HL-60/S4 (cell line): ENCODE data around the gene KCNMB2.

Experiments
- in situ Hi-C: fragments of 300-500 bp; cut with MboI; formaldehyde crosslinking; loops from 2 replicates; pipeline ENCODE4 v1.14.3; 2022; ENCODE audit warnings: low sequenced_read_pairs

Gene KCNMB2

DNA sequence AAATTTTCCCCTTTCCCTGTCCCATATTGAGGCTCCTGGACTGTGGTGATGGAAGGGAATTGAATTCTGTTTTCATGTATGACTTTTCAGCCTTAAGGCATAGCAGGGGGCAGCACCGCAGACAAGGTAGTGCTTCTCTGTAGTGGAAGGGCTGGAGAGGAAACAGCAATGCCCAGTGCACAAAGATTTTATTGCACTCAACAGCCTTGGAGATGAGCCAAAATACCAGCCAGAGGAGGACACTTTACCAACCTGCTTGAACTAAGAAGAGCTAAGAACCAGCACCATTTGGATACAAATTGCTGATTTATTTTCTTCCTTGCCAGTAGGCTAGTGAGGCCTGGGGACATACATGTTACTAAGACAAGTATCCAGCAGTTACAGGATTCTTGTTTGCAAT is 98.7 kb downstream of the KCNMB2 start:
- in situ Hi-C loops, result no loop called here

DNA sequence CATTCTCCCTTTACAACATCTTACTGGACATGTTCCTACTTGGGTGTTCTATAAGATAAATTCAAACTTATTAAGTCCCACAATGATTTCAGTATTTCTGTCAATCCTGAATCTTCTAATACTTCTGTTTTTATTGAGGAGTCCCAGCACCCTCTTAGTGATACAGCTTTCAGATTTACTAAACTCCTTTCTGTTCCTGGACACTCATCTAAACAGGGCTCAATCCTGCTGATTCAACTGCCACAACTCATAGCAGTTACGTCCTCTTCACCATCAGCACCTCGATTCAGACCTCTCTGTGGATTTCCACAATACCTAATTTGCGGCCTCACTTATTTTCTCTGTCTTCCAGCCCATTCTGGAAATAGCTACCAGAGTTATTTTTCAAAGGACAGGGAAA is 101.6 kb downstream of the KCNMB2 start:
- in situ Hi-C loops, result no loop called here

DNA sequence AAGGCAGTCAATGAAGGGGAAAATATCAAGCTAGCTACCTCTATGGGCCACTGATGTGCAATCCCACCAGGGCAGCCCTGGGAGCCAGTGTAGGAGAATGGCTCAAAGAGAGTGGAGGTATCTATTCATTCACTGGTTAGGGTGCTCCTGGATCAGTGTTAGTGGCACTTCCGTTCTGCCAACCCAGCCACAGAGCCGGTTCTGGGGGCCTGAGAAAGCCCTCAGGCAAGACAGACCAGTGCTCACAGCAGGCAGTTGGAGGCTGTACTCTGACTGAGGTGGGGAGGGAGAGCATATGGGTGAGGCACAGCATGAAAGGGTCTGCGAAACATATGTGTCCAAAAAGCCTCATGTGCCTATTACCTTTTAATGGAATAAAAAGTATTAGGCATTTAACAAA is 109.3 kb downstream of the KCNMB2 start:
- in situ Hi-C loops, result no loop called here

DNA sequence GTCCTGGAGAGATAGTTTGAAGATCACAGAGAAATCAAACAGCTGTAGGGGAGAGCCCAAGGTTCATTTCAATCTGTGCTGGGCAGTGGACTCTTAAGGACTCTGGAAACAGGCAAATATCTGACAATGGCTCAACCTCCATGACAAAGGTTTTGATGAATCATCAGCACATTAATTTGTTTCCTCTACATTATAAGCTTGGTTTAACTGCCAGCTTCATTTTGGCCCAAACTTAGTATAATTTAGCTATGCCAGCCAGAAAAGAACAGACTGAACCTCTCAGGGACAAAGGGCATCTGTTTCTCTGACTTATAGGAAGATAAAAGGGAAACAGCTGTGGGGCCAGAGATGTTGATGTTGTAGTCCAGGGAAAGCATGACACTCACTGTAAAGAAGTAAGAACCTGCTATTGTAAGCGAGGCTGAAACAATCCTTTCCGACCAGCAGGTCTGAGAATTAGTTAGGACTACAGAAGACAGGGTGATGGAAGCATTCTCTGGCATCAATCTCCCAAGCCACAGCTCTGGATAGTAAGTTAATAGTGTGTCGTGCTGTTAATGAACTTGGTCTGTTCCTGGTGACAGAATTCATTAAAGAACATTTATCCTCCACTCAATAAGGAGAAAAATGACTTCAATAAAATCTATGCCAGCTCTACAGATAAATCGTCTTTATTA is 110.1 kb downstream of the KCNMB2 start:
- in situ Hi-C loops, result no loop called here

DNA sequence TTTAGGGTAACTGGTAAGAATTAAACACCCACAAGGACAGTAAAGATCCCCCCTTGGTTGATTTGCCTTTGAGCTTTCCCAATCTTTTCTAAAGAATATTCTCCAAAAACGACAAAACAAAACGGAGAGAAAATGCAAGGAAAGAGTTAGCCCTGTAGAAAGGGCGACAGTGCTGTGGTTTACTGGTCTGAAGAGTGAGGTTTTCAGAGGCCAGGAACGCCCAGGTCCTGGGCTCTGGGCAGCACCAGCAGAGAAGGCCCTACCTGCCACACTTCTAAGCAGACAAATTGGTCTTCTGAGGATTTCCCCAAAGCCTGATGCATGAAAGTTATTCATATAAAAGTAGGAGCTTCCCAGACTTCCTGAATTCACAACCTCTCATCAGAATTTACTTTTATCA is 119.3 kb downstream of the KCNMB2 start:
- in situ Hi-C loops, result no loop called here

DNA sequence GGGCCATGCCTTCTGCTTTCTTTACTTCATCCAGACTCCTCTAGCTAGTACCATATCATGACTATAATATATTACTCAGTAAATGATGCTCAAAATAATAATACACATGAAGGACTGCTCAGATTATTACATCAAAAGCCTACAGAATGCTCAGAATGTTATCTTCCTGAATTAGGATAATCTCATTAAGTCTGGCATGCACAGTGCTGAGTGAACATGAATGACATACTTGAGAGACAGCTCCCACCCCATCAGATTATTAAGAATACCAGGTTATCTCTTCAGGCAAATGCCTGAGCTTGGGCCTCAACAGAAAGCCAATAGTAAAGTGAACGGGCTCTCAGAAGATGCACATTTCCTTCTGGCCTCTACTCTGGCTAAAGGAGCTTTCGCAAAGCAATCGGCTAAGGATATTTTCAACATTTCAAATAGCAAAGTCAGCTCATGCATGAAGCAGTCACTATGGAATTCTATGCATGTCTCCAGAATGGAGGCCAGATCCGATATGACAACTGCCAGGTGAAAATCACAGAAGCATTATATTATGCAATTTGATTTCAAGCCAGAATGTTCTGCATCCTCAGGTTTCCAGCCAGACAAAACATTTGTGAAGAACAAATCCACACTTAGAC is 122.6 kb downstream of the KCNMB2 start:
- in situ Hi-C loops, result no loop called here

DNA sequence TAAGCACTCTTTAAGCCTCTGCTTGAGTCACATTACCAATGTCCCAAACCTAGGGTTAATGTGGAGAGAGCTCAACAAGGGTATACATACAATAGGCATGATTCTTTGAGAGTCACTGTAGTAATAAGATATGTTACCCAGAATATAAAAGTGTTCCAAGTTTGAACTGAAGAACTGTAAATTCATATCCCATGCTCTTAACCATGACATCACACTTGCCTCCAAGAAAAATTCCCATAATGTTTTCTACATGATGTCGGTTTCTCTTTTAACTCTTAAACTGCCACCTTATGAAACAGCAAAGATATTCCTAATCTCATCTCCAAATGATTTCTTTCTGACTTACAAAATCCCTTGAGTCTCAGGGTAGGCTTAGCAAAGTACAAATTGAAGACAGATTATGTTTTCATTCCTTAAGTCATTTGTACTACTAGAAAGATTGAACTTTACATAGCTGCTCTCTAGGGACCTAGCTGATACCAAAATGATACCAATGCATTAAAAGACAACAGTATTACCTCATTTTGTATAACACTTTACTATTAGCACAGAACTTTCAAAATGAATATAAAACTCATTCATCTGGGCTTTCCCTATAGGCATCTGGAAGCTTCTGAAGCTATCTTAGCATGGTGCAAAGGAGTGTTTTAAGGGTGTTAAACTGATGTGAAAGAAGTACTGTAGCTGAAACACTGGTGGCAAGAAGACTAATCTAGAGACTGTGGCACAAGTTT is 127.1 kb downstream of the KCNMB2 start:
- in situ Hi-C loops, result no loop called here

DNA sequence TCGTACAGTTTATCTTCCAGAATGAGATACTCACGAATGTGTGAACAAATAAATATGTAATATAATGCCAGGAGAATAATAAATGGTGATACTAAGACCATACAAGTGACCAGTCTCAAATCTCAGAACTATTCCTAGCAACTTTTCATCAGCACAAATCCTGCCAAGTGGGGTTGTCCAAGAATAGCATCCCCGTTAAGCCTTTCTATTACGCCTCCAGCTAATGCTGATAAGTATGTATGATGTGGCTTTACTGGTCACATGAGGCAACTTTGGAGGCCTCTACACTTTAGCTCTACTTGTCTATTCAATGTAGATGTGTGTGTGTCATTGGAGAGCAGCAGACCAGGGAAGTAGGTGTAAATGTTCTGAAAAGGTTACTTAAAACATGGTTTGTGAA is 129.5 kb downstream of the KCNMB2 start:
- in situ Hi-C loops, result no loop called here

DNA sequence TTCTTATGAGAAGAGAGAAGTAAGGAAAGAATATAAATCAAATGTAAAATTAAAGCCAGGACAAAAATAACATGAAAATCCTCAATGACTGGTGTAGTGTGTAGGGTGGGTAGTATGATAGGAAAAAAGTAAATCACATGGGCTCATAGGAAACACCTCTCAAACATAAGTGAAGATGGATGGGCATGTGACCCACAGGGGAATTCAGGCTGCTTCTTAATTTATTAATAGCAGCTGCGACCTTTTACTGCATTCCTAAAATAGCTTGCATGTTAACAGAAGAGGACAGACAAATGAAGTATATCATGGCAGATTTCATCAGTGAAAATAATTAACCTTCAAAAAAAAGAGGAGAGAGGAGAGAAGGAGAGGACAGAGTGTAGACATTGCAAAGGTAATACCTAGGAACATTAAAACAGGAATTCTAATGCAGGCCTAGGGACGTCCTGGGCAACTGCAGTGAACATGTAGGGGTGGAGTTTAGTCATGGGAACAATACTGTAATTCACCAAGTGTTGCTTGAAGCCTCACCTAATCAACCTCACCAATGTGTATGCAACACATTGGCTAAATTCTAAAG is 132.9 kb downstream of the KCNMB2 start:
- in situ Hi-C loops, result no loop called here

DNA sequence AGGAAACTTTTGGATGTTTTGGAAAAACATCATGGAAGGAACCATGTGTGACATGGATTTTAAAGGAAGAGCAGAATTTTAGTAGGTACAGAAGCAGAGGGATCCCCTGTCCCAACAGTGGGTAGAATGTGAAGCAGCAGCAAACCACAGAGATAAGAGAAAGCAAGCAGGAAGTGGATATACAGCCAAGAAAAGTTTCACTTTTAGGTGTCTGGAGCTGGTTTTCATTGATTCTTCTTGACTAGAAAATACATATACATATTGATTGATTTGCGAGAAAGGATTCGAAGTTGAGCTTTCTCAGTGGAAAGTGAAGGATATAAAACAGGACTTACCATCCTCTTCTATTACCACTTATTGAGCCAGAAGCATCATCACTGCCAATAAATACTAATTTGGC is 133.5 kb downstream of the KCNMB2 start:
- in situ Hi-C loops, result no loop called here

DNA sequence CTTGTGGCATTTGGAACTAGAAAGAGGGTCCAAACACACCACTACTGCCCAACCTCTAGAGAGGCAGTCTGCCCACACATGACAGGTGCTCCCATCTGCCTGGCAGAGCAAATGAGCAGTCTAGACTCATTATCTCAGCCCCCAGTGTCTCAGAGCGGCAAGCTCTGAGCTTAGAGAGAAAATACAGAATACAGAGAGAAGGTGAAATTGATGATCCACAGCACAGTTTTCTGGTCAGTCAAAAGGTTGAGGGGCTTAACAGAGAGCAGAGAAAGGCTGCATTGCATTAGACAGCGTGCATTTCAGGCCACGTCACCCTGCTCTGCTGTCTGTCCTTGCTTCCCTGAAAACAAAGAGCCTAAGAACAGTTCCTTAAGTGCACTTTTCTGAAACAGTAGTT is 135.1 kb downstream of the KCNMB2 start:
- in situ Hi-C loops, result no loop called here

DNA sequence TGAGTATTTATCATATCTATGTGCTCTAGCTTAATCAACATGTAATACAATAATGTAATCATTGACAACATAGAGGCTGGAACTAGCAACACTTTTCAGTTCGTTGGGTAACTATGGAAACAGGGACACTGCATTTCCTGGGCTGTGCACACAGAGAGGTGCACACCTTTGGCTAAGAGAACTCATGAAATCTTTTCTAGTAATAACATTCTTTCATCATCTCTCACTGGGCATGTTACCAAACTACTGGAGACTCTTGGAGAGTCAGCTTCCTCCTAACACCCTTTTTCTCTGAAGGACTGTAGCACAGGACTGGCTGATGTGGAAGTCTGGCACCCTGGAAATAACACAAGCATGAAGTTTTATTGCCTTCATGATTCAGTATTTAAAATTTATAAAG is 135.6 kb downstream of the KCNMB2 start:
- in situ Hi-C loops, result no loop called here

DNA sequence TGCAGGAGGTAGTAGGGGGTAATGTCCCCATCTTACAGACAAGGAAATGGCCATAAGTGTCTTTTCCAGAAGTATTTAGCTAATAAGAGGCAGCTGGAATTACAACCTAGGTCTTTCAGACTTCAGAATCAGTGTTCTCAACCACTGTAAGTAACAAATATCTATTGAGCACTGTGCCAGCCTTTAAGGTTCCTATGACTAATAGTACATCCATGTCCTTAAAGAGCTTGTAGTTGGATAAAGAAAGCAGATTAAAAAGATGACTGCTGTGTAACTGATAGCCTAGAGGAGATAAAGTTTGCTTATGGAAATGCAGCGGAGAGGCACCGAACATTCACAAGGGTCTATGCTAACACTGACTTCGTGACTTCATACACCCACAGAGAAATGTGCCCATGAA is 136.0 kb downstream of the KCNMB2 start:
- in situ Hi-C loops, result no loop called here

DNA sequence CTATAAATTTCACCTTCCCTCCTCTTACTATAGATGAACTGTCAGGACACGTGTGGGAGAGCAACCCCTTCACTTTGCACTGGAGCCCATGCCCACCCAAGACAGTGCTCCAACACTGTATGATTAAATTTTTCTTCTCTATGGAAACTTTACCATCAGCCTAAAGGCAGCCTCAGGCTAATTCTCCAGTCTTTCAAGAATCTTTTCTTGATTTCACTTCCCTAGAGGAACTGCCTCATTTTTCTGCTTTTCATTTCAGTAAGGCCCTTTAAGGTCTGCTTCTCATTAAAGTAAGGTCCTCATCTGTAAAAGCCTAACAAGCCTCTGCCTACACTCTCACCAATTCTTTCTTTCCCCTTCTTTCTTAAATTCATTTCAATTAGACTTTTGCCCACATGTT is 137.3 kb downstream of the KCNMB2 start:
- in situ Hi-C loops, result no loop called here

DNA sequence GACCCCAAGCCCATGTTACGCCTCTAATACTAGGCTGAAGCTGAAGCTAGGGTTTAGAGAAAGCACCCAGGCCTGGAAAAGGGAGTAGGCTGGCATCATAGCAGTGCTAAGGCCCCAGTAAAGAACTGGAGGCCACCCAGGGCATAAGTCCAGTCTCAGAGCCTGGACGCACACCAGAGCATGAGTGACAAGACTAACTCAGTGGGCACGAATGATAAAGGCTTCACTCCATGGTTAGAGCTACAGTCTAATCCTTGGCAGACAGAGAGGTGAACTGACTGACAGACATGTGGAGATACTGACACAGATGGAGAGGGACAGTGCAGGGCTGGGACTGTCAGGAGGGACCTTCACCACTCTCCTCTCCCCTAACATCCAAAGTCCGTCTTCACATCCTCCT is 139.8 kb downstream of the KCNMB2 start:
- in situ Hi-C loops, result no loop called here

DNA sequence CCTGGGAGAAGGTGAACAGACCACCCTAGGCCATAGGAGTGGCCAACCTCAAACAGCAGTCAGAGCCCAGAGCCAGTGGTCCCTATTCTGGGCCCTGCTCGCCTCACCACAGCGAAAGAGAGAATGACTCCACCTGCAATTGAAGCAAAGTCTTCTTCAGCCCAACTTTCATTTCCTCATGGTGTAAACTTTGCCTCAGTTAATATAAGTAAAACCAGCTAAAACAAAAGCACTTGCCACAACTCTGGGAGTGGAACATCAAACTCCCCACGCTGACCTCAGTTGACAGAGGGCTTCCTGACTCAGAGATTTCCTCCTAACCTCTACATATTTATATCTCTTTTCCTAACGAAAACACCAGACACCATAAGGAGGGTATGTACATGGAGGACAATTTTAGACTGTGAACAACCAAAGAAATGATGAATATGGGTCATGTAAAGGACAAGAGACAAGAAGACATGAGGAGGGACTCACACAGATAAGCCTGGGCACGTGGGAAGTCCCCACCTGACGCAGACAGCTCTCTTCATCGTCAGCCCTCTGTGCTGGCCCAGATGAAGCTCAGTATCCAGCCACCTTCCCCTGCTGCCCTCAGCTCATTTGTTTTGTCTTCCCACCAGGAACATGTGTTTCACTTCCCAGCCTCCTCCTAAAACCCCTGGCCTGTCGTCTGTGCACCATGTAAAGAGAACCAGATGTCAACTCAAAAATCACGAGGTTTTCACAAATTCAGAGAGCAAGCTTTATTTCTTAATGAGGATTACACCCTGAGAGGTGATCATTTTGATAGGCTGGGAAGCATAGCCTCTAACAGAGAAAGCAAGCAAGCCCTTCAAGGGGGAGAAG is 140.9 kb downstream of the KCNMB2 start:
- in situ Hi-C loops, result no loop called here

DNA sequence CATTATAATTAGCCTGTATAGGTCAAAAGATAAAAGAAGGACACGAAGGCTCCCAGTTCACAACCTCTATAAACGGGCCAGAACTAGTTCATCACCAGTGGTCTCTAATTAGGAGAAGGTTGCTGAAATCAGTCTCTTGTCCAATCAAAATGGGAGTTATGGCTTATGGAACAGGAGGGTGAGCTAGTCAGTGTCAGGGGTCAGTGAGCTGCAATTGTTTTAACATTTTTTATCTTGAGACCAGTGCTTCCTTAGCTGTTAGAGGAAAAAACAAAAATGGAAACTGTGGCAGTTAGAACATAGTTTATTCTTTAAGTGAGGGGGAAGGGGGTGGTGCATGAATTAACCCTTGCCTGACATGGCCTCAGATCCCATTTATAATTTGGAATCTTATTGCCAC is 141.7 kb downstream of the KCNMB2 start:
- in situ Hi-C loops, result no loop called here

DNA sequence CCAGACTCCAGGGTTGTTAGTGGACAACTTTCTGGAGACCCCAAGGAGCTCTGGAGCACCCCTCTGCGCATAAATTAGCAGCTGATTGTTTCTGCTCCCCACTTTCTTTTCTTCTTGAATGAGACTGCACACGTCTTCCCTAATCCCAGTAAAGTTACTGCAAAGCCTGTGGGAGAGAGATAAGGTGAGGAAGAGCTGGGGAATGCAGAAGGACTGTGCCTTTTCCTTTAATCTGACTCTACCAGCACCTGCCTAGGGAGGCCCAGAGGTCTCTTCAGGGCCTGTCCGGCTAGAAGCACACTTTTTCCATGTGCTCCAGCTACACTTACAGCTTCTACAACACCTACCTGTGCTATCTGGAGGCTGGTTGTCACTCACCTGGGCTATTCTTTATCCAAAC is 143.8 kb downstream of the KCNMB2 start:
- in situ Hi-C loops, result no loop called here

DNA sequence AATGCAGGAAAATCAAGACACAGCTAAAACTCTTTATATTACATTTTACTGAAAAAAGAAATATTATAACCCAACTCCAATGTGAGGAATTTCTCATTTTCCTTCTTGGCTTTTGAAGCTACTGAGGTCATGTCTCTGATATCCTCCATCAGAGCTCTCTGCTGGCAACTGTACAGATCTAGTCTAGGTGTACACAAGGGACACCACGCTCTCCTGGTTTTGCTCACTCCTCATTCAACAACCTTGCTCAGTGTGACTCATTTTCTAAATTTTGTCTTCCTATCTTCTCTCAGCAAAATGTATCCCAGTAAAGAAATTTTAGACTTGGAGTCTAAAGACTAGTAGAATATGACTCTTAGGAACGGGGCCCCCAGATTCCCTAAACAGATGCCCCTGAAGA is 144.3 kb downstream of the KCNMB2 start:
- in situ Hi-C loops, result no loop called here

DNA sequence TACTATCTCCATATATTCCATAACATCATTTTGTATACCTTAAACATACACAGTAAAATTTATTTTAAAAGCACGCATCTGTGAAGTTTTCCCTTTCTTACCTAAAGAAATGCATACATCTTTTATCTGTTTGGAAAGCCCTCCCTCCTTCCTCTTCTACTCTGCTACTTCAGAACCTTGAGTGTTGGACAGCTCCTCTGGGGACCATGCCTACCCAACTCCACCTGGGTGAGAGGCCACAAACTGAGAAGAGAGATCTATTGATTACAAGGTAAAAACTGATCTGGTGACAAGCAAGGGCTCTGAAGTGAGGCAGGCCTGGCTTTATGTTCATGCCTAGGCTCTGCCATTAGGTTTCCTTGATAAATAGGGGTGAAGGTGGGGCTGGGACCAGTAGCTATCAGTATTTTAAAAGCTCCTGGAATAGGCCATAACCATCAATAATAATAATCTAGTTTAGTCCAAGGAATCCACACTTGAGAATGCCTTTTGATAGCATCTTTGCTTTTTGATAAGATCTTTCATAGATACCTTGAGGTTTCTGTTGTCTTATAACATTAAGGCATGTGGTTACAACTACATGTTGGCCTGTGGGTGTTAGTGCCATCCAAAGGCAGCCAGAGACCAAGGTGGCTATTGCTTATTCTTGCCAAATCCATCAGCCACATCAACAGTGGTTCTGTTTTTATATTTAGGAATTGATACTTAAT is 148.8 kb downstream of the KCNMB2 start:
- in situ Hi-C loops, result no loop called here

DNA sequence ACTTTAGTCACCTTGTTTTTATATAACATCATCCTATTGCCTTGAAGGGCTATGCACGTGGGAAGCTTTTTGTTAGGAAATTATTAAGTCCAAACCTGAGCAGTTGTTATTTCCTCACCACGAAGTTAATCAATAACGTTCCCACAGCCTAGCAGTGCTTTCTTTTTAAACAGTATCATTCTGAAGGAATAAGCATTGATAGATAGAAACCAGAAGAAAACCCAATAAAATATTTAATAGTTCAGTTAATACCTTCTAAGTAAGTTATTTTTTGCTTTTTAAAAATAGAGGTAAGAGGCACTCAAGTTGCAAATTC is 149.3 kb downstream of the KCNMB2 start:
- in situ Hi-C loops, result no loop called here
